ENCODE measurements around the gene PACSIN2. TPM values are rescaled to one million over a fixed set of nuclear protein-coding genes. Genes with fewer than 3 reads are reported as not detected.

PACSIN2 gene
- total and polyA plus RNA-seq, 8 donors: 63.4 to 149 (median 66.2) TPM

GRCh38 chr22:43008509-43008908 lies 6.4 kb downstream of the PACSIN2 start:
- DNase-seq: no peak
- no peaks in the 10 kb centered on the region for H3K36me3 ChIP-seq
- TF ChIP-seq CTCF (IDR thresholded peaks at IDR 0.05): no peak
- intact Hi-C loops (cut with DNase I): no loop called here
- ATAC-seq: peak; percentile 41
- H3K27ac ChIP-seq: peak overlapping the region; percentile 42 to 63
- no peaks in the 10 kb centered on the region for H3K9me3 ChIP-seq
- peaks cover 33 to 77% of the 10 kb centered on the region in 2 donors for H3K4me1 ChIP-seq
- H3K4me3 ChIP-seq: no peak overlapping the region
- H3K27me3 ChIP-seq: no peaks in the 10 kb centered on the region

- peaks cover 31 to 76% of the 10 kb centered on the region in 2 donors for H3K4me1 ChIP-seq
- TF ChIP-seq CTCF (IDR thresholded peaks at IDR 0.05): no peak
- peak overlapping the region; percentile 42 to 63 for H3K27ac ChIP-seq
- intact Hi-C loops (cut with DNase I): no loop called here
- ATAC-seq: peak; percentile 84
- no peak overlapping the region for H3K4me3 ChIP-seq
- no peaks in the 10 kb centered on the region for H3K9me3 ChIP-seq
- peak in 2 of 4 donors; percentile 36 to 84 for DNase-seq
- no peaks in the 10 kb centered on the region for H3K27me3 ChIP-seq
- H3K36me3 ChIP-seq: no peaks in the 10 kb centered on the region
Measured at GRCh38 chr22:43007519-43008102, 7.3 kb downstream of the PACSIN2 start.

- Histone ChIP-seq H3K9me3 (no peaks in the 10 kb centered on the region), H3K27me3 (no peaks in the 10 kb centered on the region), H3K4me3 (no peak overlapping the region), H3K36me3 (no peaks in the 10 kb centered on the region), H3K27ac (peak overlapping the region; percentile 42 to 63), H3K4me1 (peaks cover 40 to 77% of the 10 kb centered on the region in 2 donors)
- DNase-seq (peak in 1 of 4 donors; percentile 54), ATAC-seq (peak; percentile 71)
- intact Hi-C loops (cut with DNase I): no loop called here
- TF ChIP-seq CTCF (IDR thresholded peaks at IDR 0.05): no peak
Measured at GRCh38 chr22:43006753-43007152, 8.2 kb downstream of the PACSIN2 start.

GRCh38 chr22:43006016-43006505 lies 8.9 kb downstream of the PACSIN2 start:
- no peak for DNase-seq
- Histone ChIP-seq H3K27me3 (no peaks in the 10 kb centered on the region), H3K4me1 (peaks cover 46 to 84% of the 10 kb centered on the region in 2 donors), H3K9me3 (no peaks in the 10 kb centered on the region), H3K4me3 (no peak overlapping the region), H3K36me3 (no peaks in the 10 kb centered on the region), H3K27ac (peak overlapping the region; percentile 42 to 63)
- intact Hi-C loops (cut with DNase I): no loop called here
- ATAC-seq: no peak
- no peak for TF ChIP-seq CTCF (IDR thresholded peaks at IDR 0.05)

DNA sequence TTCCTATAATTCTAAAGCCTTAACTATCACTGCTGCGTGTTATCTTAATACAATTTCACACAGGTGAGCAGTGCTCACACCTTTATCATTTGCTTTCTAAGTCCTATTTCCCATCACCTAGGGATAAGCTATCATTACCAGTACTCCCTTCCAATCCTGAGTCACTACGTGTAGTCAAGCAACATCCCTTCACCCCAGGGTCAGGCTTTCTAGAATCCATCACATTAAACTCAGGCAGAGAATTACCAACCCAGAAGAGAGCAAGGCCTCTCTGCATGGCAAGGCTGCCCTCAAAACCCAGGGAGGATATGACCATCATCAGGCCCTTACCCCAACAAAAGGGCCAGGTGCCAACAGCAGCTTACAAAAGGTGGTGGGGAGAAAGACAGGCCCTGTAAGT lies 9.8 kb downstream of the PACSIN2 start:
- no peak for ATAC-seq
- Histone ChIP-seq H3K9me3 (no peaks in the 10 kb centered on the region), H3K36me3 (no peaks in the 10 kb centered on the region), H3K27me3 (no peaks in the 10 kb centered on the region), H3K27ac (peak overlapping the region in 1 of 2 donors; percentile 28), H3K4me3 (no peak overlapping the region), H3K4me1 (peaks cover 55 to 93% of the 10 kb centered on the region in 2 donors)
- TF ChIP-seq CTCF (IDR thresholded peaks at IDR 0.05): no peak
- intact Hi-C loops (cut with DNase I): no loop called here
- DNase-seq: no peak

All from left lung (tissue), 10 donors.